ENCODE results near the gene TMEM270.

Gene TMEM270

DNA sequence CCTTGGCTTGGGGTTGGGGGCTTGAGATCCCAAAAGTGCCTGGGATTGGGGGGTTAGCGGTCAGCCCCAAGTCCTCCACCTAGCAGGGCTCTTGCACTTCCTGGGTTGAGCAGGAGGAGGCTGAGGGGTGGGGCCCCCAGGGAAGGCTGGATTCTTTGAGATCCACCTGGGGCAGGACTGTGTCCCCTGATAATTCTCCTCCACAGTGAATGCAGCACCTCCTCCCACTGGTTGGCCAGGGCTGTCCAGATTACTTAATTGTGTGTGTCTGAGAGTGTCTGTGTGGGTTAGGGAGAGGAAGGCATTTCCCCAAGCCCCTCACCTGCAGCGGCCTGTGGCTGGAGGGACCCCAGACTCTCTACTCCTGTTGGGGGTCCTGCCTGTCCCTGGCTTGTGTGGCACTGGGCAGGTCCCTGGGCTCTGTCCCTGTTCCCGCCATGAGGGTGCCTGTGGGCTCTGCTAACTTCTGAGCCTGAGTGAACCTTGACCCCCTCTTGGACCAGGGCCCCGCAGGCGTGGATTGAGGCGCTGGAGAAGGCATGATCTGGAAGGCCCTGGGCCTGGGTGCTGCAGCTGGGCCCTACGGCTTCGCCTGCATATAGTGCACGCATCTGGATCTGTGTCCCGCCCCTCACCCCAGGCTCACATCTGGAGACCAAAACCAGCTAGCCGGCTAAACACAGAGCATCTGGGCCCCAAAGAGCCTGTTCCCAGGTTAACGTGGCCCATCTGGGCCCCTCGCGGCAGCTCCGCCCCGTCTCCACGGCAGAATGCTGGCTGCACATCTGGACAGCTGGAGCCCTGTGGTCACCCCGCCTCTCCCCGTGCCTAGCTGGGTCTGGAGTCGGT lies 10.4 kb downstream of the TMEM270 start:
- DNase-seq (ENCODE audit: low read depth): no peak
- H3K4me3 ChIP-seq (ENCODE audit: low read depth, low read length): no peak overlapping the region
- TF ChIP-seq CTCF (IDR thresholded peaks at IDR 0.05; ENCODE audit: control insufficient read depth, extremely low read depth, insufficient read depth): no peak

GRCh38 chr7:73872056-73872908 lies 11.3 kb downstream of the TMEM270 start:
- no peak for DNase-seq (ENCODE audit: low read depth)
- no peak overlapping the region for H3K4me3 ChIP-seq (ENCODE audit: low read depth, low read length)
- no peak for TF ChIP-seq CTCF (IDR thresholded peaks at IDR 0.05; ENCODE audit: control insufficient read depth, extremely low read depth, insufficient read depth)

- no peak for DNase-seq (ENCODE audit: low read depth)
- no peak overlapping the region for H3K4me3 ChIP-seq (ENCODE audit: low read depth, low read length)
- no peak for TF ChIP-seq CTCF (IDR thresholded peaks at IDR 0.05; ENCODE audit: control insufficient read depth, extremely low read depth, insufficient read depth)
Measured at GRCh38 chr7:73876361-73876760, 15.4 kb downstream of the TMEM270 start.

GRCh38 chr7:73876973-73877372 lies 16.0 kb downstream of the TMEM270 start:
- H3K4me3 ChIP-seq (ENCODE audit: low read depth, low read length): no peak overlapping the region
- TF ChIP-seq CTCF (IDR thresholded peaks at IDR 0.05; ENCODE audit: control insufficient read depth, extremely low read depth, insufficient read depth): no peak
- no peak for DNase-seq (ENCODE audit: low read depth)

DNA sequence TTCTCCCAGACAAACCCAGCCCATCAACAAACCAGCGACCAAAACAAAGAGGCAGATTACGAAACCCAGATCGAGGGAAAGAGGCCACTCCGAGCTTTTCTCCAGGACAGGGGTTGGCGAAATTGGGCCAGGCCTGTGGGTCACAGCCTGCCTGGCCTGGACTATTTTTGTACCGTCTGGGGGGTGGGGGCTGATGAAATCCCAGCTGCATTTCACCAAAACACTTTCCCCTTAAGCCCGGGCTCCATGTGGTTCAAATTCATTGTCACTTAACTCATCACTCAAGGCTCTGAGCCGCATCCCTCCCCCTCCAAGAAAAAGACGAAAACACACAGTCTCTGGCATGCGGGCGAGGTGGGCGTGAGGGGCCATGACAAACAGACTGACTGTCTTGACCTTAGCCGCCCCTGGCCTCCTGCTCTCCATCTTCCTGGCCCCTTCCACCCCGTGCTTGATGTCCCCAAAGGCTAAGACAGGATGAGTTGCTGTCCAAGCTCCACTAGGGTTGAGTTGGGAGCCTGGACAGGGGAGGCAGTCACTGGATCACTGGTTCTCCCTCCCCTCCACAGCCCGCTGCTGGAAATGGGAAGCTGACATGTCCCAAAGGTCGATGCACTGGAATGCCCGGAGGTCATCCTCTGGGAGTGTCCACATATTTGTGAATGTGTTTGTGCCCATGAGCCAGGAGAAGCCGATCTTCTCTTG lies 19.2 kb downstream of the TMEM270 start:
- DNase-seq (ENCODE audit: low read depth): no peak
- no peak for TF ChIP-seq CTCF (IDR thresholded peaks at IDR 0.05; ENCODE audit: control insufficient read depth, extremely low read depth, insufficient read depth)
- no peak overlapping the region for H3K4me3 ChIP-seq (ENCODE audit: low read depth, low read length)

DNA sequence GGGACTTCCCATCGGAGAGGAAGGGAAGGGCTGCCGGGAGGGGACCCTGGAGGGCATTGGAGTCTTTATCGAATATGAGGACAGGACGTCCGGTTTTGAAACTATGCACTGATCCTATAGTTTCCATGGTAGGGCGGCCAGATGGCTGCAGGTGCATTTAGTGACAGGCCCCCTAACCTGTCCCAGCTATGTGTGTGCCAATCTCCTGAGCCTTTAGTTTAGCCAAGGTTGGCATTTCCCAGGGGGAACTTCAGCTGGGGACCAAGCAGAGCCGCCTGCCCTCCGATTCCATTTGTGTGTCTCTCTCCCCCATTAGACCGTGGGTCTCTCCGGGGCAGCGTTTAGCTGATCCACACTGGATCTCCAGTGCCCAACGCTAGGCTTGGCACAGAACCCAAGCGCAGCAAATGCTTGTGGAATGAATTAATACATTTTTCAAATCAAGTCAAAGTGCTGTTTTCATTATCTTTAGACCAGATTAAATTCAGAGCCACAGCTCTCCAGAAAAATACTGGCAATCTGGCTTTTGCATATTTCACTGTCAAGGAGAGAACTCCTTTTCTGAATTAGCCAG lies 19.9 kb downstream of the TMEM270 start:
- H3K4me3 ChIP-seq (ENCODE audit: low read depth, low read length): no peak overlapping the region
- no peak for TF ChIP-seq CTCF (IDR thresholded peaks at IDR 0.05; ENCODE audit: control insufficient read depth, extremely low read depth, insufficient read depth)
- no peak for DNase-seq (ENCODE audit: low read depth)

Data from LNCaP clone FGC (cell line).